Glutamatergic neuron (in vitro differentiated cells): ENCODE data around the gene PLEKHA7. TPM values are rescaled to one million over a fixed set of nuclear protein-coding genes. Genes with fewer than 3 reads are reported as not detected.

ENCODE experiments used
- DNase-seq: peaks from one replicate; pipeline ENCODE4 v3.0.0; 2022
- H3K27ac Mint-ChIP-seq: one replicate; pipeline ENCODE4 v1.8.0; 2020; ENCODE audit warnings: mild to moderate bottlenecking, mixed read lengths, inconsistent platforms; ENCODE audit not compliant: unreplicated experiment
- H3K27me3 Mint-ChIP-seq: one replicate; pipeline ENCODE4 v1.8.0; 2020; ENCODE audit warnings: mild to moderate bottlenecking, moderate library complexity, mixed read lengths, inconsistent platforms; ENCODE audit not compliant: unreplicated experiment
- H3K36me3 Mint-ChIP-seq: one replicate; pipeline ENCODE4 v1.8.0; 2020; ENCODE audit warnings: mild to moderate bottlenecking, mixed read lengths, inconsistent platforms; ENCODE audit not compliant: unreplicated experiment
- H3K4me1 Mint-ChIP-seq: one replicate; pipeline ENCODE4 v1.8.0; 2020; ENCODE audit warnings: mild to moderate bottlenecking, low read depth, mixed read lengths, inconsistent platforms; ENCODE audit not compliant: unreplicated experiment
- H3K4me3 Mint-ChIP-seq: one replicate; pipeline ENCODE4 v1.8.0; 2020; ENCODE audit warnings: mild to moderate bottlenecking, mixed read lengths, inconsistent platforms; ENCODE audit not compliant: unreplicated experiment
- H3K9me3 Mint-ChIP-seq: one replicate; pipeline ENCODE4 v1.8.0; 2020; ENCODE audit warnings: mild to moderate bottlenecking, moderate library complexity, mixed read lengths, inconsistent platforms; ENCODE audit not compliant: unreplicated experiment
- CTCF ChIP-seq: fragments of 200-600 bp; sonication (generic); IDR thresholded peaks from one replicate; pipeline ENCODE4 v1.5.0; 2021; ENCODE audit not compliant: partially characterized antibody, unreplicated experiment
- total RNA-seq: library from RNA; stranded (reverse); fragmentation: NEBNext Ultra II Directional; extraction: Animal tissue kit (Norgen Biotek cat#: 25700); gene quantifications from one replicate; pipeline ENCODE4 v1.2.1, GENCODE V29; 2021; ENCODE audit not compliant: unreplicated experiment

The PLEKHA7 gene
- total RNA-seq, 1 donor from 2014 or later: 5.7 TPM

- no peak for TF ChIP-seq CTCF
- Mint-ChIP-seq H3K4me1 (peaks cover 2% of the 10 kb centered on the region), H3K27me3 (no peaks in the 10 kb centered on the region), H3K36me3 (peaks cover 10% of the 10 kb centered on the region), H3K4me3 (no peak overlapping the region), H3K9me3 (no peaks in the 10 kb centered on the region), H3K27ac (no peak overlapping the region)
- no peak for DNase-seq
Observed at GRCh38 chr11:16749092-16749491, 265.1 kb downstream of the PLEKHA7 start.

GRCh38 chr11:16745950-16746605, 268.1 kb downstream of the PLEKHA7 start:
- Mint-ChIP-seq H3K27me3 (no peaks in the 10 kb centered on the region), H3K27ac (no peak overlapping the region), H3K36me3 (peaks cover 10% of the 10 kb centered on the region), H3K4me3 (no peak overlapping the region), H3K4me1 (peaks cover 6% of the 10 kb centered on the region), H3K9me3 (no peaks in the 10 kb centered on the region)
- no peak for DNase-seq
- no peak for TF ChIP-seq CTCF

GRCh38 chr11:16744128-16744725, 270.0 kb downstream of the PLEKHA7 start:
- H3K9me3 Mint-ChIP-seq: no peaks in the 10 kb centered on the region
- no peak overlapping the region for H3K4me3 Mint-ChIP-seq

GRCh38 chr11:16743478-16743877, 270.7 kb downstream of the PLEKHA7 start:
- peaks cover 4% of the 10 kb centered on the region for H3K36me3 Mint-ChIP-seq
- H3K27ac Mint-ChIP-seq: no peak overlapping the region
- TF ChIP-seq CTCF: no peak
- H3K27me3 Mint-ChIP-seq: no peaks in the 10 kb centered on the region
- DNase-seq: no peak
- peaks cover 11% of the 10 kb centered on the region for H3K4me1 Mint-ChIP-seq
- no peaks in the 10 kb centered on the region for H3K9me3 Mint-ChIP-seq
- peak overlapping the region; percentile 1 for H3K4me3 Mint-ChIP-seq

More at GRCh38 chr11:16744128-16744725, 270.0 kb downstream of the PLEKHA7 start:
- peaks cover 4% of the 10 kb centered on the region for H3K36me3 Mint-ChIP-seq
- no peaks in the 10 kb centered on the region for H3K27me3 Mint-ChIP-seq
- DNase-seq: no peak
- peaks cover 11% of the 10 kb centered on the region for H3K4me1 Mint-ChIP-seq
- H3K27ac Mint-ChIP-seq: no peak overlapping the region
- TF ChIP-seq CTCF: no peak

GRCh38 chr11:16741473-16741872, 272.7 kb downstream of the PLEKHA7 start:
- no peak for TF ChIP-seq CTCF
- H3K9me3 Mint-ChIP-seq: no peaks in the 10 kb centered on the region
- H3K27ac Mint-ChIP-seq: no peak overlapping the region
- H3K4me3 Mint-ChIP-seq: no peak overlapping the region
- DNase-seq: no peak
- H3K27me3 Mint-ChIP-seq: peaks cover 2% of the 10 kb centered on the region
- H3K4me1 Mint-ChIP-seq: peaks cover 11% of the 10 kb centered on the region
- H3K36me3 Mint-ChIP-seq: no peaks in the 10 kb centered on the region
